ENCODE measurements around the gene NFKB2.

NFKB2 gene

GRCh38 chr10:102394801-102395399, 605 bp upstream of the NFKB2 start:
- peak; percentile 56 for DNase-seq (ENCODE audit: low spot score)

GRCh38 chr10:102396317-102396650, 779 bp downstream of the NFKB2 start:
- no peak for DNase-seq (ENCODE audit: low spot score)

GRCh38 chr10:102396730-102397151, 1.2 kb downstream of the NFKB2 start:
- no peak for DNase-seq (ENCODE audit: low spot score)

- no peak for DNase-seq (ENCODE audit: low spot score)
Measured at GRCh38 chr10:102397222-102398171, 2.0 kb downstream of the NFKB2 start.

- DNase-seq (ENCODE audit: low spot score), result no peak
Measured at GRCh38 chr10:102398172-102399020, 2.9 kb downstream of the NFKB2 start.

- DNase-seq (ENCODE audit: low spot score), result peak; percentile 79
Measured at GRCh38 chr10:102399217-102400021, 3.9 kb downstream of the NFKB2 start.

GRCh38 chr10:102400076-102400475, 4.6 kb downstream of the NFKB2 start:
- no peak for DNase-seq (ENCODE audit: low spot score)

- no peak for DNase-seq (ENCODE audit: low spot score)
Measured at GRCh38 chr10:102400598-102401341, 5.3 kb downstream of the NFKB2 start.

- DNase-seq (ENCODE audit: low spot score), result no peak
Measured at GRCh38 chr10:102401342-102401654, 5.8 kb downstream of the NFKB2 start.

- DNase-seq (ENCODE audit: low spot score), result no peak
Measured at GRCh38 chr10:102401735-102402511, 6.4 kb downstream of the NFKB2 start.

- DNase-seq (ENCODE audit: low spot score), result no peak
Measured at GRCh38 chr10:102402512-102402896, 7.0 kb downstream of the NFKB2 start.

- DNase-seq (ENCODE audit: low spot score), result no peak
Measured at GRCh38 chr10:102403115-102403514, 7.6 kb downstream of the NFKB2 start.

- no peak for DNase-seq (ENCODE audit: low spot score)
Measured at GRCh38 chr10:102404361-102405107, 9.0 kb downstream of the NFKB2 start.

GRCh38 chr10:102405108-102405571, 9.6 kb downstream of the NFKB2 start:
- DNase-seq (ENCODE audit: low spot score), result no peak

- no peak for DNase-seq (ENCODE audit: low spot score)
Measured at GRCh38 chr10:102405632-102406031, 10.1 kb downstream of the NFKB2 start.

- no peak for DNase-seq (ENCODE audit: low spot score)
Measured at GRCh38 chr10:102406815-102407214, 11.3 kb downstream of the NFKB2 start.

- DNase-seq (ENCODE audit: low spot score), result no peak
Measured at GRCh38 chr10:102407425-102408130, 12.1 kb downstream of the NFKB2 start.

GRCh38 chr10:102408131-102408727, 12.7 kb downstream of the NFKB2 start:
- no peak for DNase-seq (ENCODE audit: low spot score)

All from SW480 (cell line).